Right renal pelvis (tissue), 4 donors: ENCODE measurements around the gene KCND3. TPM values are rescaled to one million over a fixed set of nuclear protein-coding genes. Genes with fewer than 3 reads are reported as not detected.
A peak's percentile ranks its signal among the peaks of the same experiment; 100 is the strongest.
"Not testable (repeated sequence)": the region's sequence is repeated elsewhere in the genome, so short reads cannot be mapped to it uniquely, and the experiment has no call there.

Experiments used
- DNase-seq, 4 donors: peaks; one replicate each; pipeline ENCODE4 v3.0.0-alpha.2; 2013; ENCODE audit warnings: low read depth in 4 of 4, low spot score in 3 of 4, missing footprints in 1 of 4
- polyA plus RNA-seq, 4 donors: library from polyadenylated mRNA; unstranded; fragments of 120-200 nt; gene quantifications; one replicate each; pipeline ENCODE4 v1.2.1, GENCODE V29; 2013; ENCODE audit not compliant: insufficient read length in 4 of 4

KCND3 gene
- polyA plus RNA-seq, 4 donors: 0.93 to 1.6 (median 1.3) TPM

- no peak for DNase-seq
Observed at GRCh38 chr1:111751906-111752575, 237.4 kb downstream of the KCND3 start.

DNA sequence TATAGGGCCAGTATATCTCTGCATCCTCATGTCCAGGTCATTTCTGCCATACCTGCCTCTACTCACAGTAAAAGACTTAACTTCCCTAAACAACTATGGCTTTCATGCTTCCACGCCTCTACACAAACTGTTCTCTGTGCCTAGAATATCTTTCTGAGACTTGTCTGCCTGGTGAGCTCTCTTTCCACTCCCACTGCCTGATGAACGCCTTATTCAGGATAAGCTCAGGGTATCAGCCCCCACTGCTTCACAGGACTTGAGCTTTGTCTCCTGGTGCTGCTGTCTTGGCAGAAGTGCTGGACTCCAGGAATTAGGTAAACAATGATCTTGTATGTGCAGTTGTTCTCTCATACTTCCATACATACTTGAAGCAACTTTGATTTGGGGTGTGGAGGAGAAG is 238.6 kb downstream of the KCND3 start:
- DNase-seq: no peak

GRCh38 chr1:111749628-111750027 is 239.8 kb downstream of the KCND3 start:
- DNase-seq: no peak

- no peak for DNase-seq
Observed at GRCh38 chr1:111747947-111748346, 241.5 kb downstream of the KCND3 start.

DNA sequence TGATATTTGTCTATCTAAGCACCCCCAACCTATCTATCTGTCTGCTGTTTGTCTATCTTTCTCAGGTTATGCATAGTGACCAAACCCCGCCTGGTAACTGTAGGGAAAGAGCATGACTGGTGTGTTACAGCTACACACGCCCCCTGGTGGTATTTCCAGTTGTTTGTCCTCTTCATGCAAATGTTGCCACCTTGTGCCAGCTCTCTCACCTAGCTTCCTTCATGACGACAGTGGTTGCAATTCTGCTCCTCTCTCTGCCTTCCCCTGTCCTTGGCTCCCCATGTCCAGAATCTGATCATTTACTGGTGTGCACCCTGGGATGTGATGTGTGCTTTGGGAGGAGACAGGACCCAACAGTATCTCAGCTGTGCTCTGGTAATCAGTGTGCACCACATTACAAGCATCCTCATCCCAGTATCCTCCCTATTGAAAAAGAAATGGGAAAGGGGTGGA is 242.2 kb downstream of the KCND3 start:
- DNase-seq: no peak

DNA sequence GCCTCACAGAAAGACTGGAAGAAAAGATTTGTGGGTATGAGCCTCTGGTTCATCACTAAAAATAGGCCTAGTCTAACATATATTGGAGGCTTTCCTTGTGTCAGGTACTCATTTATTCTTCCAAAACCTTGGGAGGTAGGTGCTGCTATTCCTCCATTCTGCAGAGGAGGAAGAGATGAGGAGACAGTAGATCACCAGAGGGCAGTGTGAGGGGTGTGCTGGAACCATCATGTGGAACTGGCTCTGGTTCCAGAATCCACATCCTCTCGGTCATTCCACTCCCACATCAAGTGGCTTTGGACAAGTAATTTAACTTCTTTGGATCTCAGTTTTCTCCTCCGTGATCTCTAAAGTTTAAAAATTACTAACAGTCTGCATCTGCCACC is 242.9 kb downstream of the KCND3 start:
- no peak for DNase-seq

DNA sequence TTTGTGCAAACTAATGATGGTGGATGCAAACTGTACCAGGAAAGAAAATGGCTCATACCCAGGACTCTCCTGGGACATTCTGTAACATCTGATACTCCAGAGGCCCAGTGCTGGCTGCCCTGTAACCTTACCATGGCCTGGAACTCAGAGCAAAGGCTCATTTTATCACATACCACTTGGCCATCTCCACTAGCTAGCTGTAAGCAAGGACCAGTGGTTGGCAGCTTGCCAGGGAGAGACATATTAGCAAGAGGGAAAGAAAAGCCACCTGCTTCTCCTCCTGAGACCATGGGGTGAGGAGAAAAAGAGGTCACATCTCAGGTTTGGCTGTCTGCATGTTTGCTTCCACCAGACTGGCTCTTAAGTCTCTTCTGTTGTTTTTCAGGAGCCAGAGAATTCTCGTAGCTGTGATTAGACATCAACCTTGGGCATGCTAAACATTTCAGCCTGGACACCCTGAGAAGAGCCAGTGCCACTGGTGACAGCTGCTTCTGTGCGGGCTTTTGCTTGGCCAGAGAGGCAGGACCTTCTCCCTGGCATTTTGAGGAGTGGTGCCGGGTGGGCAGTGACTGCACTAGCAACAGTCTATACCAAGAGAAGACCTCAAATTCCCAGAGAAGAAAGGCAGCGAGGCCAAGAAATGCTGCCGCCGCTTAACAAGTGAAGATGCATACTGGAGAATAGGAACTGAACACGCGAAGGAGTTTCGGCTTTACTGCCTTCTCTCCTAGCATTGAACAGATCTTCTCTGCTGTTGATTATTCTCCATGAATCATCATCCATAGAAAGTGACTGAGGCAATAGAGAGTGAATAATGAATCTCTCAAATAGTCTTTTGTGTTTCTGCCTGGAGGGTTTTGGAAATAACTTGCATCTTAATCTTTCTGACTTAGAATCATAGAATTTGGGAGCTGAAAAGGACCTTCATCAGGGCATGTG is 243.5 kb downstream of the KCND3 start:
- DNase-seq: no peak

DNA sequence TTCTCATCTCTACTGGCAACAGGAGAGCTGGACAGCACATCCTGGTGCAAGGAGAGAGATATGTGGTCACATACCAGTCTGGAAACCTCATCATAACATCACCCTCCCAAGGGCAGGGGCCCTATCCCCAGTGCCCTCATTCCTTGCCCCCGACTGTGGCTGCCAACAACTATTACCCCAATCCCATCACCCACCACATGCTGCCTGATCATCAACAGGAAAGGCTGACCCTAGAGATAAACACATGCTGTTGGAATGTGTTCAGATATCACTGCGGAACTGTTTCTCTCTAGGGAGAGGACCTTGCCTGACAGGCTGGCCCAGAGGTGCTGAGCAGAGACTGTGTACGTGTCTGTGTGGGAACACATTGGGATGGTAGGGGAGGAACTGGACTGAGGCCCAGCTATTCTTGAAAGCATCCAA is 245.8 kb downstream of the KCND3 start:
- no peak for DNase-seq

- DNase-seq: no peak
Observed at GRCh38 chr1:111742938-111743549, 246.4 kb downstream of the KCND3 start.

GRCh38 chr1:111742292-111742691 is 247.2 kb downstream of the KCND3 start:
- not testable (repeated sequence) for DNase-seq

DNA sequence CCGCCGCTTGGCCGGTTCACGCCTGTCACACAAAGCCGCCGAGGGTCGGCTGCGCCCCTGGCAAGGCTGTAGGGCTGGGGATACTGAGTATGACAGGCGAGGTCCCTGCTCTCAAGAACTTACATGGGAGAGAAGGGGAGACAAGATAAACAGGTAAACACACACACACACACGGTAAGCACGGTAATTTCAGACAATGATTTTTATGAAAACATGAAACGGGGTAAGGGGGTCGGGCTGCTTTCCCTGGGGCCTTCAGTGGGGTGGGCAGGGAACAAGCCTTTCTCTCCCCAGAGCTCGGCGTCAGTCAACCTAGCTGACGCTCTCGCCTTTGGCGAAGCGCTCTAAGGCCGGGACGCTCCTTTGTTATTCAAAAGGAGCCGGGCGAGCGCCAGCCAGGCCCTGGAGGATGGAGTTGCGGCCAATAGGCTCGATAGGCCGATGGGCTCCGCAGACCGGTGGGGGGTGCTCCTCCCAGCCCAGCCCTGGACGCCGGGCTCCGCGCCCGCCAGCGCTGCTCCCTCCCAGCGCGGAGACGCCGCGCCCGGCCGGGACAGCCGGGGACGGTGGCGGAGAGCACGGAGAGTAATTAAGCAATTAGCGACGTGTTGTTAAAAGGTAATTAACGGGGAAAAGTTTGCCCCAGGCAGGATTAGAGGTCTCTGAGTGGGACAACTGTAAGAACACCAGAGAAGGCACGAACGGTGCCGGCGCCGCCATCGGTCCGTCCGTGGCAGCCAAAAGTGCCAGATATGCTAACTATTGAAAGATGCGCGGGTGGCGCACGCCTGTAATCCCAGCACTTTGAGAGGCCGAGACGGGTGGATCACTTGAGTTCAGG is 249.3 kb downstream of the KCND3 start:
- DNase-seq: peak in 1 of 4 donors; percentile 39

GRCh38 chr1:111739194-111739924 is 250.1 kb downstream of the KCND3 start, which contains the start of gene INKA2:
INKA2 (minus strand) TSS chr1:111739395; CDS start chr1:111739242, 153 bp downstream.
- peak in 2 of 4 donors; percentile 62 to 68 for DNase-seq

- peak in 2 of 4 donors; percentile 39 to 53 for DNase-seq
Observed at GRCh38 chr1:111738436-111739193, 250.9 kb downstream of the KCND3 start.

DNA sequence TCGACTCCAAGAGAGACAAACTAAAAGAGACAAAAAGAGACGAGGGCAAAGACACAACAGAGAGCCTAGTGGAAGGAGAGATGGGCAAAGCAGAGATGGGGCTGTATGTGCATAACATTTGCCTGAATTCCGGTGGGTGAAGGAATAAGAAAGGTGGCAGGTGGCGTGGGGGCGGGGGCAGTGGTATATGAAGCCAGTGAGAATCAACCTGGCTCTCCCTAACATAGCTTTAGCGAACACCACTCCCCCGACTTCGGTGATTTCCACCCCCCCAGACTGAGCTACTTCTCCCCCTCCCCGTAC is 251.4 kb downstream of the KCND3 start:
- DNase-seq: no peak

DNA sequence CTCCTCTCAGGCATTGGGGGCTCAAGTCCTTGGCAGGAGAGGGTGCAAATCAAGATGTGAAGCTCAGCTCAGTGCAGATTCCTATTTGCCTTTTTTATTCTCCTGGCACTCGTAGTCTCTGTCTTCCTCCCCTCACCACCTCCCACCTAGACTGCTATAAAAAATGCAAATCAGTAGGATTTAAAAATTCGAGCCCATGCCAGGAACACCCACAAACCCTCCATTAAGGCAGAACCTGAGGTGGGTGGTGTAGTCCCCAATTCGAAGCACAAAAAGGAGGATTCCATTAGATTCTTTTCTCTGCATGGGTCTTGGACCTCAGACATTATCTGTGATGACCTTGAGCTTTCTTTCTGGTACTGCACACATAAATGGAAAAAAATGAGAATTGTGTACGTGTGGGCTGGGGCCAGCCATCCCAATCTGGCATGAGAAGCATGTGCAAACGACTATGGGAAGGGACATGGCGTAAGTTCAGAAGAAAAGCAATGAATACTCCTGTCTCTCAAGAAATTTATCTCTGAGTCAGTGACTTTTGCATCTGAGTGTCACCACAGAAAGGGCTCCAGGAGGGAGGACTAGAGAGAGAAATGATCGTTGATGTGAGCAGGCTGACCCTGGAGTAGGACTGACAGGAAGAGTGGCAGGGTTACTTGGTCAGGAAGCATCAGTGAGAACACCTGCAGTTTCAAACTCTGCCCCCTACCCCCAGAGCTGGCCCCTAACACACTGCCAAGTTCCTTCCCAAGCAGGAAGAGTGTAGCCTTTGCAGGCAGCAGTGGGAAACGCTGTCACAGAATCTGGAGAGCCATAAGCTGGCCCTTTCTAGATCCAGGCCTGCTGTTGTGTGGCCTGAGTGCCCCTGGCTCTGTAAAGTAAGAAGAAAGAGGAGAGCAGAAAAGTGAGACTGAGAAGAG is 252.0 kb downstream of the KCND3 start:
- DNase-seq: no peak

DNA sequence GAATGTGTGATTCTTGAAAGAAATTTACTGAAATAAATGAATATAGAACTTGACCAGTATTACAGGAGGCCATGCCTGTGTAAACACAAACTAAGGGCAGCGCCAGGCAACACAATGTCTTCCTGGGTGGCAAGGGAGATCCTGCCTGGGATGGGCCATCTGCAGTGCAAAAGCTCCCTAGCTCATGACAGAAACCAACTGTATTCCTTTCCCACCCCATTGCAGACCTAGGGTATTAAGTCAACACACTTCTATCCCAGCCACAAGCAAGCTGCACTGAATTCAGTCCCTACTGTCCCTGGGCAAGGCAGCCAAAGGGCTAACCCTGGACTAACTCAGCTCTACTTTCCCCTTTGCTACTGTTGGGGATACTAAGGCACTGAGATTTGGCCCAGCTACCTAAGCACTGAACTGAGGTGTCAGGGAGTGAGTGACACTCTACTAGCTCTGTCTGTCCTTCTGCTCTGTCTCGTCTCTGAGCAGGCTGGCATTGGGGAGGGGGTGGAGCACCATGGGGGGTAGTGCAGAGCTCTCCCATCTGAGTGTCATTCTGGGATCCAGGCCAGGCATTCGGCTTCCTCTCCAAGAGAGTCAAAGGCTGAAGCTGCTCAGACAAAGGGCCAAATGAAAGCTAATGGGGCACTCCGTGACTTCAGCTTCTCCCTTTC is 252.8 kb downstream of the KCND3 start:
- DNase-seq: no peak

GRCh38 chr1:111735858-111736544 is 253.5 kb downstream of the KCND3 start:
- peak in 1 of 4 donors; percentile 43 for DNase-seq
